Kidney (tissue), 14 donors: ENCODE measurements around the gene SLC52A3. TPM values are rescaled to one million over a fixed set of nuclear protein-coding genes. Genes with fewer than 3 reads are reported as not detected.

Source experiments
- DNase-seq, 5 donors: peaks; one replicate each; pipeline ENCODE4 v3.0.0-alpha.2; 2013 to 2020
- FAIRE-seq: peaks from 2 replicates; lab custom pipeline; 2012; peaks lifted over from hg19 to GRCh38; lab: Jason Lieb, UNC
- H3K27ac ChIP-seq, 2 donors: one replicate each; pipeline ENCODE4 v1.7.0; 2013; ENCODE audit warnings: low read depth in 2 of 2, low read length in 2 of 2, inconsistent platforms in 1 of 2
- H3K27me3 ChIP-seq: one replicate; pipeline ENCODE4 v1.7.1; 2013; ENCODE audit warnings: low read length, inconsistent platforms; ENCODE audit not compliant: control insufficient read depth, insufficient read depth
- H3K36me3 ChIP-seq, 3 donors: one replicate each; pipeline versions ENCODE4 v1.7.0 to v1.7.1; 2013; ENCODE audit warnings: low read length in 3 of 3, control low read depth in 1 of 3, inconsistent platforms in 1 of 3; ENCODE audit not compliant: insufficient read depth in 3 of 3, control insufficient read depth in 2 of 3
- H3K4me1 ChIP-seq, 3 donors: one replicate each; pipeline versions ENCODE4 v1.7.0 to v1.7.1; 2013; ENCODE audit warnings: low read length in 3 of 3, inconsistent platforms in 1 of 3, low read depth in 1 of 3; ENCODE audit not compliant: control insufficient read depth in 2 of 3, insufficient read depth in 2 of 3
- H3K4me3 ChIP-seq, 3 donors: one replicate each; pipeline versions ENCODE4 v1.7.0 to v1.8.1; 2013; ENCODE audit warnings: low read length in 3 of 3, control low read depth in 1 of 3, inconsistent platforms in 1 of 3
- H3K9ac ChIP-seq, 3 donors: one replicate each; pipeline versions ENCODE4 v1.7.0 to v1.7.1; 2013; ENCODE audit warnings: low read length in 3 of 3, control low read depth in 1 of 3, inconsistent platforms in 1 of 3
- H3K9me3 ChIP-seq, 3 donors: one replicate each; pipeline versions ENCODE4 v1.7.0 to v1.7.1; 2013; ENCODE audit warnings: low read length in 3 of 3, control low read depth in 1 of 3, inconsistent platforms in 1 of 3; ENCODE audit not compliant: control insufficient read depth in 2 of 3, insufficient read depth in 1 of 3
- CTCF ChIP-seq: IDR thresholded peaks from 3 replicates; pipeline ENCODE4 v1.5.1; 2012; ENCODE audit warnings: mild to moderate bottlenecking, moderate library complexity, borderline replicate concordance; ENCODE audit not compliant: insufficient read depth; ENCODE audit errors: extremely low read depth
- intact Hi-C: fragments of 100-400 bp; cut with DNase I; formaldehyde crosslinking; loops from one replicate; pipeline ENCODE4 v1.11.1; 2022
- polyA plus RNA-seq: library from polyadenylated mRNA; stranded (reverse); fragments of 350-450 nt; fragmentation: Illumina TruSeq; extraction: RNeasy Lipid Tissue Mini Kit (QIAGEN cat#74804); gene quantifications from one replicate; pipeline ENCODE4 v1.2.3, GENCODE V29; 2014; ENCODE audit warnings: low read depth, low replicate concordance; ENCODE audit not compliant: insufficient read depth
- total RNA-seq: library from RNA; stranded (reverse); fragmentation: NEBNext Ultra II Directional; extraction: Animal tissue kit (Norgen Biotek cat#: 25700); gene quantifications from one replicate; pipeline ENCODE4 v1.2.1, GENCODE V29; 2021
- donor health status: control.
- donor health status: control.
- donor health status: control.
- donor health status: control.
- donor health status: control.
- donor health status: DM: yes; HTN: yes; CAD: no.
- donor health status: Normal renal cell carcinoma (clear cell type).

Gene SLC52A3
- total and polyA plus RNA-seq, 2 donors from 2014 or later: 10.9 to 11.4 TPM

- no peak for DNase-seq
- Histone ChIP-seq H3K9ac (no peak overlapping the region), H3K27me3 (no peaks in the 10 kb centered on the region), H3K4me3 (no peak overlapping the region), H3K9me3 (peaks cover 0 to 3% (median 2%) of the 10 kb centered on the region in 3 donors), H3K4me1 (no peaks in the 10 kb centered on the region), H3K27ac (no peak overlapping the region), H3K36me3 (no peaks in the 10 kb centered on the region)
- no peak for FAIRE-seq
- no peak for TF ChIP-seq CTCF
- intact Hi-C loops: no loop called here
Observed at GRCh38 chr20:714453-714852, 53.8 kb downstream of the SLC52A3 start.

- DNase-seq (peak in 4 of 5 donors; percentile 54 to 72 (median 62)), FAIRE-seq (no peak)
- TF ChIP-seq CTCF: no peak
- Histone ChIP-seq H3K27me3 (no peaks in the 10 kb centered on the region), H3K4me3 (no peak overlapping the region), H3K36me3 (no peaks in the 10 kb centered on the region), H3K9me3 (peaks cover 0 to 9% (median 2%) of the 10 kb centered on the region in 3 donors), H3K9ac (no peak overlapping the region), H3K27ac (no peak overlapping the region), H3K4me1 (no peaks in the 10 kb centered on the region)
- intact Hi-C loops: no loop called here
Observed at GRCh38 chr20:711576-711975, 56.7 kb downstream of the SLC52A3 start.

DNA sequence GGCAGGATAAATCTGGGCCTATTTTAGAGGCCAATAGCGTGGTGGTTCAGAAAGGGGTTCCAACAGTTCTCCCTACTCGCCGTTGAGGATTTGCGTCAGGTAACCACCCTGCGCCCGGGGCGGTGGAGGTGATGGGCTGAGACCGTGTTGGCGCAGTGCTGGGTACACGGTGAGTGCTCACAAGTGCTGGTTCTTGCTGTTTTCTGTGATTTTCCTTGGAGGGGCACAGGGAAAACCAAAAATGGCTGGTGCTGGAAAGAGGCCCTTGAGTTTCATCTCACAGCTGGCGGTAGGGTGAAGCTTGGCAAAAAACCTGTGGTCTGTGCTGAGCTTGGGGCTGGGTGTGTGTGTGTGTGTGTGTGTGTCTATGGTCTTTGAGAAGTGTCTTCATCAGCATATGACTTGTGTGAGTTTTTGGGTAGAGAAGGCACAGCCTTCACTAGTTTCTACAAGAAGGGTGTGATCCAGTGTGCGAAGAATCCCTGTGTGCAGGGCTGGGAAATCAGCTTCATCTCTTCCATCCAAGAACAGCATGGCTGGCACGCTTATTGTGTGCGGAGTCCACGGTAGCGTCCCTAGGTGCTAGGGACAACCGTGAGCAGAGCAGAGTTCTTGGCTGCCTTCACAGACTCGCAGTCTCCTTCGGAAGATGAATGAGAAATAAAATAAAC, 57.4 kb downstream of the SLC52A3 start:
- Histone ChIP-seq H3K9me3 (peaks cover 0 to 9% (median 2%) of the 10 kb centered on the region in 3 donors), H3K27ac (no peak overlapping the region), H3K27me3 (no peaks in the 10 kb centered on the region)

More for the DNA sequence above, 57.4 kb downstream of the SLC52A3 start:
- DNase-seq (peak in 2 of 5 donors; percentile 29 to 31), FAIRE-seq (no peak)
- Histone ChIP-seq H3K36me3 (no peaks in the 10 kb centered on the region), H3K9ac (no peak overlapping the region), H3K4me1 (no peaks in the 10 kb centered on the region), H3K4me3 (no peak overlapping the region)
- no peak for TF ChIP-seq CTCF
- intact Hi-C loops: no loop called here

Other genes starting within 250 kb of the SLC52A3 start
- 100 TPM for gene CSNK2A1, start 224.7 kb downstream of the SLC52A3 start, total RNA-seq
- gene CSNK2A1, start 224.7 kb downstream of the SLC52A3 start, polyA plus RNA-seq: 39.7 TPM
- 0.63 TPM for gene TCF15, start 158.2 kb downstream of the SLC52A3 start, total RNA-seq
- 1.6 TPM for gene TCF15, start 158.2 kb downstream of the SLC52A3 start, polyA plus RNA-seq
- gene SRXN1, start 115.3 kb downstream of the SLC52A3 start, total RNA-seq: 17.4 TPM
- gene SRXN1, start 115.3 kb downstream of the SLC52A3 start, polyA plus RNA-seq: 51.1 TPM
- not detected for gene SCRT2, start 92.7 kb downstream of the SLC52A3 start, total RNA-seq
- gene SCRT2, start 92.7 kb downstream of the SLC52A3 start, polyA plus RNA-seq: not detected
- 10.2 TPM for gene FAM110A, start 65.2 kb upstream of the SLC52A3 start, total RNA-seq
- gene FAM110A, start 65.2 kb upstream of the SLC52A3 start, polyA plus RNA-seq: 12.6 TPM
- gene ANGPT4, start 147.8 kb upstream of the SLC52A3 start, total RNA-seq: 0.57 TPM
- gene ANGPT4, start 147.8 kb upstream of the SLC52A3 start, polyA plus RNA-seq: 0.24 TPM
- gene RSPO4, start 233.8 kb upstream of the SLC52A3 start, total RNA-seq: 0.13 TPM
- 0.45 TPM for gene RSPO4, start 233.8 kb upstream of the SLC52A3 start, polyA plus RNA-seq